ENCODE measurements around the gene KATNA1.

DNA sequence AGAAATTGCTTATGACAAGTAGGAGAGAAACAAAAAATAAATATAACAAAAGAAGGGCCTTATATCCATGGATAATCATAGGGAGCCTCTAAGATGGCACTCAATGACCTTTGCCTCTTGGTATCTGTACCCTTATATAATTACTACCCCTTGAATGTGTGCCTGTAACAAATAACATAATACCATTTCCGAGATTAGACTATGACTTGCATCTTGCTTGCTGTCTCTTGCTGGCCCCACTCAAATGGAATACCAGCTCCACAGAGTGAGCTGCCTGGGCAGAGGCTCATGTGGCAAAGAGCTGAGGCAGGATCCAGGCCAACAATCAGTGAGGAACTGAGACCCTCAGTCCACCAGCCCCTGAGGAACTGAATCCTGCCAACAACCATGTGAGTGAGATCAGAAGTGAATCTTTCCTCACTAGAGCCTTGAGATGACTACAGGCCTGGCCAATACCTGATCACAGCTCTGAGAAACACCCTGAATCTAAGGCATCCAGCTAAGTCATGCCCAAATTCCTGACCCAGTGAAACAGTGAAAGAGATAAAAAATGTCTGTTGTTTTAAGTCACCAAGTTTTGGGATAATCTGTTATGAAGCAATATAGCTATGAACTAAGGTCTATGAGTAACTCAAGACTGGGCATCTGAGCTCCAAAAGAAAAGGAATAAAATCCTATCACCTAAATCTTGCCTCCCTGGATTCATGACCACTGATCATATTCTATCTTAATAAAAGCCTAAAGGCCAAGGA lies 5.5 kb downstream of the KATNA1 start:
- TF ChIP-seq CTCF (IDR thresholded peaks at IDR 0.05; ENCODE audit: low read length) (no peak), EZH2phosphoT487 (IDR thresholded peaks at IDR 0.05; ENCODE audit: low read length) (no peak), EZH2 (optimal IDR thresholded peaks at IDR 0.05; ENCODE audit: low read depth, low read length) (no peak)
